OCI-LY3 (cell line): ENCODE data around the gene OR14K1.

Experiments used
- EZH2phosphoT487 ChIP-seq: fragments of 200-600 bp; shearing (Covaris generic); IDR thresholded peaks from 2 replicates; pipeline ENCODE4 v1.6.1; 2018; ENCODE audit warnings: antibody characterized with exemption, mixed run types, low read depth
- TF ChIP-seq, protein P1 (sequence below): fragments of 200-600, 300-600 bp; sonication (generic); IDR thresholded peaks from 2 replicates; pipeline ENCODE4 v1.5.1; 2014; ENCODE audit warnings: antibody characterized with exemption, low read length, low read depth

DNA sequence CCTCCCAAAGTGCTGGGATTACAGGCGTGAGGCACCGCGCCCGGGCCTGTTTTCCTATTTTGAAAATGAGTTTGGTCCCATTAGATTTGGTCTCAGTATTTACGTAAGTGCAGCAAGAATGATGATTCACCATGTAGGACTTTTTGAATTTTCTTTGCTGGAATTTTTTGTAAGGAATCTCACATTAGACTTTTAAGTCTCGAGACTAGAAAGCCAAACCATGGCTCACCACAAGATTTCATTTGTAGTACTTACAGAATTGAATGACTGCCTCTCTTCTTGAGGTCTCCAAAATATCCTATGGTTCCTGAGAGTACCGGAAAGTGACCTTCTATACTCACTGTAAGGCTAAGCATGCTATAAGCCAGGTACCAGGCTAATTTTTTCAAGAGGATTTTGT, 9.2 kb downstream of the OR14K1 start:
- TF ChIP-seq, protein P1, sequence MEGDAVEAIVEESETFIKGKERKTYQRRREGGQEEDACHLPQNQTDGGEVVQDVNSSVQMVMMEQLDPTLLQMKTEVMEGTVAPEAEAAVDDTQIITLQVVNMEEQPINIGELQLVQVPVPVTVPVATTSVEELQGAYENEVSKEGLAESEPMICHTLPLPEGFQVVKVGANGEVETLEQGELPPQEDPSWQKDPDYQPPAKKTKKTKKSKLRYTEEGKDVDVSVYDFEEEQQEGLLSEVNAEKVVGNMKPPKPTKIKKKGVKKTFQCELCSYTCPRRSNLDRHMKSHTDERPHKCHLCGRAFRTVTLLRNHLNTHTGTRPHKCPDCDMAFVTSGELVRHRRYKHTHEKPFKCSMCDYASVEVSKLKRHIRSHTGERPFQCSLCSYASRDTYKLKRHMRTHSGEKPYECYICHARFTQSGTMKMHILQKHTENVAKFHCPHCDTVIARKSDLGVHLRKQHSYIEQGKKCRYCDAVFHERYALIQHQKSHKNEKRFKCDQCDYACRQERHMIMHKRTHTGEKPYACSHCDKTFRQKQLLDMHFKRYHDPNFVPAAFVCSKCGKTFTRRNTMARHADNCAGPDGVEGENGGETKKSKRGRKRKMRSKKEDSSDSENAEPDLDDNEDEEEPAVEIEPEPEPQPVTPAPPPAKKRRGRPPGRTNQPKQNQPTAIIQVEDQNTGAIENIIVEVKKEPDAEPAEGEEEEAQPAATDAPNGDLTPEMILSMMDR = no peak
- TF ChIP-seq EZH2phosphoT487 = no peak
